ENCODE data around the gene KLHL30. TPM values are rescaled to one million over a fixed set of nuclear protein-coding genes. Genes with fewer than 3 reads are reported as not detected.

KLHL30 gene
- total and polyA plus RNA-seq, 2 experiments from 2014 or later, result 0.07 TPM; not detected in 1

- TF ChIP-seq STAT1 (IDR thresholded peaks at IDR 0.05; ENCODE audit: unreplicated experiment) (no peak), JUNB (IDR thresholded peaks at IDR 0.05; ENCODE audit: unreplicated experiment) (no peak), NANOG (IDR thresholded peaks at IDR 0.05; ENCODE audit: borderline replicate concordance) (no peak), EZH2phosphoT487 (IDR thresholded peaks at IDR 0.05; ENCODE audit: unreplicated experiment) (no peak), ETS1 (IDR thresholded peaks at IDR 0.05) (no peak), ZNF462 (CRISPR knock-in tag; IDR thresholded peaks at IDR 0.05) (no peak), POLR2AphosphoS5 (IDR thresholded peaks at IDR 0.05; ENCODE audit: low read depth) (no peak), ZNF114 (CRISPR knock-in tag; IDR thresholded peaks at IDR 0.05) (no peak), REST (IDR thresholded peaks at IDR 0.05; ENCODE audit: unreplicated experiment) (no peak), CREB1 (CRISPR knock-in tag; IDR thresholded peaks at IDR 0.05; ENCODE audit: low read depth) (no peak), ZNF331 (CRISPR knock-in tag; IDR thresholded peaks at IDR 0.05; ENCODE audit: low read depth) (no peak), CTCF (conservative IDR thresholded peaks at IDR 0.05; ENCODE audit: low read depth in 2 of 2) (no peak), EZH2 (IDR thresholded peaks at IDR 0.05; ENCODE audit: low read depth, unreplicated experiment) (no peak)
- Mint-ChIP-seq H3K27me3 (ENCODE audit: insufficient read depth, low read depth, poor library complexity) (peaks cover 5% of the 10 kb centered on the region), H3K27ac (no peak overlapping the region), H3K4me1 (no peaks in the 10 kb centered on the region), H3K9me3 (0 out of 3 replicates have a peak, but pooled peaks cover 1% of the 10 kb centered on the region), H3K4me3 (no peak overlapping the region), H3K36me3 (ENCODE audit: low read depth) (no peaks in the 10 kb centered on the region)
- H3K27me3 ChIP-seq (ENCODE audit: insufficient read depth), result no peaks in the 10 kb centered on the region
- no peak for ATAC-seq
- no peaks in the 10 kb centered on the region for H4K20me1 ChIP-seq (replicated peaks; ENCODE audit: insufficient read depth)
- H3K79me2 ChIP-seq (replicated peaks; ENCODE audit: insufficient read depth), result no peaks in the 10 kb centered on the region
- no peaks in the 10 kb centered on the region for H3K4me1 ChIP-seq (ENCODE audit: insufficient read depth)
- peaks cover 9% of the 10 kb centered on the region; the same call in 1 of the 2 replicates for H3F3A ChIP-seq (replicated peaks; ENCODE audit: low read depth)
- H3K9me2 ChIP-seq (ENCODE audit: insufficient read depth), result no peaks in the 10 kb centered on the region
- H2AFZ ChIP-seq, result no peak overlapping the region
- H3K4me3 ChIP-seq, result no peak overlapping the region
- H3K27ac ChIP-seq (ENCODE audit: low read depth), result no peak overlapping the region
- H3K4me2 ChIP-seq, result no peak overlapping the region
- no peaks in the 10 kb centered on the region for H3K36me3 ChIP-seq (ENCODE audit: insufficient read depth)
- no peak for DNase-seq (ENCODE audit: low spot score)
These were observed 15.9 kb upstream of the KLHL30 start for GRCh38 chr2:238122287-238123217.
